GM12872 (cell line): Measurements from ENCODE around the gene RAB31.

Experiments used
- CTCF ChIP-seq: IDR thresholded peaks from 3 replicates; pipeline ENCODE4 v1.5.1; 2011; ENCODE audit warnings: low read depth, mild to moderate bottlenecking, low read length, moderate library complexity; ENCODE audit not compliant: insufficient read depth

RAB31 gene

GRCh38 chr18:9701609-9702349, 6.3 kb upstream of the RAB31 start:
- no peak for TF ChIP-seq CTCF

GRCh38 chr18:9704233-9705118, 3.6 kb upstream of the RAB31 start:
- no peak for TF ChIP-seq CTCF

GRCh38 chr18:9705183-9705829, 2.8 kb upstream of the RAB31 start:
- TF ChIP-seq CTCF: no peak

GRCh38 chr18:9706081-9706935, 1.8 kb upstream of the RAB31 start:
- TF ChIP-seq CTCF: no peak

DNA sequence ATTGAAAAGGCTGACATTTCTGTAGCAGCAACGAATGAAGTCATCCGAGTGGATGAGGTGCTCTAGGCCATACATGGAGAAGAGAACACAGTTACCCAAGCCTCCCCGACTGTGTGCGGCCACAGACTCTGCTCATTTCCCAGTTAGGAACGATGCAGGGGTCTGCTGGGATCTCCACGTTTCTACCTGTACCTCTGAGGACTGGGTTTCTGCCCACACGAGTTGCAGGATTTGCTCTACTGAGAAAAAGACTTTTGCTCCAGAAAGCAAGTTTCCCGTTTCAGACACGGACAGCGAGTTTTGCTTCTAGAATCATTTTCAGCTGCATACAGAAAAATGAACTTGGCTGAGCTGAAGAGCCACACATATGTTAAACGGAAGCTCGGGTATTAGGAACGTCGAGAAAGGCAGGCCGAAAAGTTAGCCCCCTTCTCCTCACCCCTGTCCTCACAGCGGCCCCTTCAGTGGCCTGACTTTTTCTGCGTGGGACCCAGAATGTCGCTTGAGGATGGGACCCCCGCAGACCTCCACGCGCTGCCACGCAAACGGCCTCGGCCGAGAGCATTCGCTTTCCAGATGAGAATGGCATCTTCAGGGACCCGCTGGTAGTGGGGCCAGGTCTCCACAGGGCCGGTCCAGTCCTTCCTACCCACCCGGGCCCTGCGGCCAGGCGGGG, 582 bp upstream of the RAB31 start:
- no peak for TF ChIP-seq CTCF

DNA sequence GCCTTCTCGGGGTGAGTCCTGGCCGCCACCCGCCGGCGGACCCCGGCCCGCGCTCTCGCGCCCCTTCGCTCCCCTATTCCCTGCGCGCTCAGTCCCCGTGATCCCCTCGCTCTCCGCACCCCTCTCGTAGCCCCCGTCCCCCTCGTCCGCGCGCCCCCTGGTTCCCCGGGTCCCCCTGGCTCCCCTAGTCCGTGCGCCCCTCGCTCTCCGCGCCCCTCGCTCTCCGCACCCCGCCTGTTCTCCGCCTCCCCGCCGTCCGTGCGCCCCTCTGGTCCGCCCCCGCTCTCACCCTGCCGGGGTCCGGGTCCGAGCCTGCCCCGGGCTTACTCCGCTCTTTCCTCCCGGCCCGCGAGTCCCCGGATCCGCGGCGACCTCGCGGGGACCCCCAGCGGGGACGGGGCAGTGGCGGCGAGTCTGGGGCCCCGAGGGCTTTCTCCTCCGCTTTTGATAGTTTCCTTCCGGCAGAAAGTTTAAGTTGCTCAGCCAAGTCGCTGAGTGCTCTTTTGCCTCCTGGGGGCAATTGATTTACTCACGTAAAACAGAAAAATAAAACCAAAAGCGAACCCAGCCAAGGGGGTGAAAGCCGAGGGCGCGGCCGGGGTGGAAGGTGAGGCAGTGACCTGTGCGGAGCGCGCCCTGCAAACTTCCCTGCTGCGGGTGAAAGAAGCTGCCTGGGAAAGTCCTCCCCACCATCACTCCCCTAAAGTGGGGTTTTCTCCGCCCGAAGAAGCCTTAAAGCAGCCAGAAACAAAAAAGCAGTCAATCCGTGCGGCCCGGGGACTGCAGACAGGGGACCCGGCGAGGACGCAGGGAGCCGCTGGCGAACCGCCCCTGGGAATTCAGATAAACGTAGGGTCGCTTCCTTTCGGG, 568 bp downstream of the RAB31 start:
- TF ChIP-seq CTCF: no peak
